Keratinocyte (primary cell): Measurements from ENCODE around the gene DNAJC12. TPM values are rescaled to one million over a fixed set of nuclear protein-coding genes. Genes with fewer than 3 reads are reported as not detected.

ENCODE experiments used
- DNase-seq: peaks from one replicate; pipeline ENCODE4 v3.0.0-alpha.2; 2011; ENCODE audit warnings: low read depth, missing footprints, low spot score
- FAIRE-seq: peaks from 2 replicates; lab custom pipeline; 2011; peaks lifted over from hg19 to GRCh38; lab: Jason Lieb, UNC
- H2AFZ ChIP-seq: 2 replicates; pipeline ENCODE4 v1.6.0; 2012; ENCODE audit warnings: low read length, control low read depth, inconsistent platforms; ENCODE audit not compliant: control insufficient read depth
- H3K27ac ChIP-seq: 2 replicates; pipeline ENCODE4 v1.5.1; 2011; ENCODE audit warnings: low read length; ENCODE audit not compliant: control insufficient read depth, insufficient read depth
- H3K27me3 ChIP-seq: 3 replicates; pipeline ENCODE4 v1.6.0; 2011; ENCODE audit warnings: low read length; ENCODE audit not compliant: control insufficient read depth, insufficient read depth; ENCODE audit errors: extremely low read depth
- H3K36me3 ChIP-seq, 2 experiments: 2 replicates in 1 of 2; 3 replicates in 1 of 2; pipeline ENCODE4 v1.5.1; 2011; ENCODE audit warnings: low read length in 2 of 2, mild to moderate bottlenecking in 1 of 2; ENCODE audit not compliant: control insufficient read depth in 2 of 2, insufficient read depth in 2 of 2; ENCODE audit errors: extremely low read depth in 1 of 2
- H3K4me1 ChIP-seq: 3 replicates; pipeline ENCODE4 v1.5.1; 2011; ENCODE audit warnings: low read length; ENCODE audit not compliant: control insufficient read depth, insufficient read depth; ENCODE audit errors: extremely low read depth
- H3K4me2 ChIP-seq: 3 replicates; pipeline ENCODE4 v1.6.0; 2011; ENCODE audit warnings: low read depth, low read length; ENCODE audit not compliant: control insufficient read depth, insufficient read depth; ENCODE audit errors: extremely low read depth
- H3K4me3 ChIP-seq, 3 experiments: fragments of 200-600 bp in 1 of 3; sonication (generic) in 1 of 3; 2 replicates in 2 of 3; 3 replicates in 1 of 3; pipeline ENCODE4 v1.5.1; 2011 to 2016; ENCODE audit warnings: low read length in 3 of 3, mild to moderate bottlenecking in 3 of 3, control low read depth in 2 of 3, inconsistent platforms in 1 of 3, low read depth in 1 of 3, mixed read lengths in 1 of 3, mixed run types in 1 of 3, moderate library complexity in 1 of 3; ENCODE audit not compliant: control insufficient read depth in 2 of 3, insufficient read depth in 2 of 3; ENCODE audit errors: extremely low read depth in 1 of 3
- H3K79me2 ChIP-seq: 2 replicates; pipeline ENCODE4 v1.6.0; 2012; ENCODE audit warnings: low read length; ENCODE audit not compliant: control insufficient read depth, insufficient read depth
- H3K9ac ChIP-seq: 3 replicates; pipeline ENCODE4 v1.6.0; 2011; ENCODE audit warnings: low read length; ENCODE audit not compliant: control insufficient read depth, insufficient read depth; ENCODE audit errors: extremely low read depth
- H3K9me1 ChIP-seq: 3 replicates; pipeline ENCODE4 v1.6.0; 2011; ENCODE audit warnings: low read length; ENCODE audit not compliant: control insufficient read depth, insufficient read depth; ENCODE audit errors: extremely low read depth
- H3K9me3 ChIP-seq: 2 replicates; pipeline ENCODE4 v1.5.1; 2012; ENCODE audit warnings: low read depth, low read length; ENCODE audit not compliant: control insufficient read depth
- H4K20me1 ChIP-seq: 3 replicates; pipeline ENCODE4 v1.6.0; 2011; ENCODE audit warnings: low read length; ENCODE audit not compliant: control insufficient read depth, insufficient read depth; ENCODE audit errors: extremely low read depth
- CTCF ChIP-seq, 3 experiments: IDR thresholded peaks in 1 of 3; conservative IDR thresholded peaks in 1 of 3; optimal IDR thresholded peaks in 1 of 3; 2 replicates in 2 of 3; 3 replicates in 1 of 3; pipeline versions ENCODE3 to v1.5.1; 2011; ENCODE audit warnings: low read length in 3 of 3, mild to moderate bottlenecking in 3 of 3, moderate library complexity in 2 of 3, control low read depth in 1 of 3, inconsistent platforms in 1 of 3; ENCODE audit not compliant: insufficient read depth in 2 of 3; ENCODE audit errors: extremely low read depth in 1 of 3
- EZH2 ChIP-seq: IDR thresholded peaks from one replicate; pipeline ENCODE4 v1.6.1; 2012; ENCODE audit warnings: inconsistent platforms, mild to moderate bottlenecking, low read length, moderate library complexity
- dilution Hi-C: fragments of 300-500 bp; cut with MboI; formaldehyde crosslinking; loops from one replicate; pipeline ENCODE4 v1.7.0; 2020; ENCODE audit warnings: low sequenced_read_pairs; ENCODE audit not compliant: extremely low pct_ligation_motif_present
- polyA plus RNA-seq, 5 experiments: library from polyadenylated mRNA; depleted of rRNA in 3 of 5; stranded (reverse) in 3 of 5; stranded (forward) in 1 of 5; unstranded in 1 of 5; fragments of >200 nt; gene quantifications; 1 replicate in 1 of 5; 2 replicates in 3 of 5; 3 replicates in 1 of 5; pipeline versions ENCODE4 v1.2.1 to v1.2.3, GENCODE V29; 2011 to 2012; ENCODE audit warnings: missing spikeins in 2 of 5, low read depth in 1 of 5, low replicate concordance in 1 of 5

DNAJC12 gene
- polyA plus RNA-seq, 1 donor (not counting 4 experiments of a cell fraction or from before 2014, with no cell fraction given) = 0.31 TPM

- no peak overlapping the region for H3K4me3 ChIP-seq
- H3K27me3 ChIP-seq = no peaks in the 10 kb centered on the region
- FAIRE-seq = no peak
- no peak overlapping the region for H3K9ac ChIP-seq
- no peaks in the 10 kb centered on the region for H3K36me3 ChIP-seq
- no peak for DNase-seq
- no peak overlapping the region for H3K4me2 ChIP-seq
- H3K9me3 ChIP-seq = no peaks in the 10 kb centered on the region
- H3K9me1 ChIP-seq = no peaks in the 10 kb centered on the region
- H3K27ac ChIP-seq = no peak overlapping the region
- no peak for TF ChIP-seq CTCF (optimal IDR thresholded peaks at IDR 0.05 in 1 of 3, IDR thresholded peaks at IDR 0.05 in 1 of 3, conservative IDR thresholded peaks at IDR 0.05 in 1 of 3; ENCODE audit: extremely low read depth in 1 of 3, insufficient read depth in 2 of 3, low read length in 3 of 3)
- TF ChIP-seq EZH2 = no peak
- dilution Hi-C loops = no loop called here
- H2AFZ ChIP-seq = no peak overlapping the region
- H4K20me1 ChIP-seq = no peaks in the 10 kb centered on the region
- H3K79me2 ChIP-seq = no peaks in the 10 kb centered on the region
- no peaks in the 10 kb centered on the region for H3K4me1 ChIP-seq
These were observed 22.4 kb downstream of the DNAJC12 start for GRCh38 chr10:67815571-67816059.

GRCh38 chr10:67812007-67812406 is 26.0 kb downstream of the DNAJC12 start:
- Histone ChIP-seq H3K79me2 (no peaks in the 10 kb centered on the region), H3K4me2 (no peak overlapping the region), H3K4me1 (no peaks in the 10 kb centered on the region), H3K9me1 (no peaks in the 10 kb centered on the region), H4K20me1 (no peaks in the 10 kb centered on the region), H3K9ac (no peak overlapping the region), H2AFZ (no peak overlapping the region), H3K27me3 (no peaks in the 10 kb centered on the region), H3K4me3 (no peak overlapping the region), H3K36me3 (no peaks in the 10 kb centered on the region), H3K9me3 (no peaks in the 10 kb centered on the region), H3K27ac (no peak overlapping the region)
- dilution Hi-C loops = no loop called here
- TF ChIP-seq EZH2 = no peak
- no peak for TF ChIP-seq CTCF (optimal IDR thresholded peaks at IDR 0.05 in 1 of 3, IDR thresholded peaks at IDR 0.05 in 1 of 3, conservative IDR thresholded peaks at IDR 0.05 in 1 of 3; ENCODE audit: extremely low read depth in 1 of 3, insufficient read depth in 2 of 3, low read length in 3 of 3)
- FAIRE-seq (no peak), DNase-seq (no peak)
